Stimulated activated naive CD8-positive, alpha-beta T cell treated with anti-CD3 and anti-CD28 coated beads, Interleukin-15, amount 100 ng/mL, for 72 hours (primary cell): ENCODE results near the gene KCNH1.
A peak's percentile ranks its signal among the peaks of the same experiment; 100 is the strongest.

Experiments used
- ATAC-seq: fragments of 150-1000 bp; cut with Tn5 transposase; 2 replicates; pipeline ENCODE4 v1.10.0; 2021; ENCODE audit warnings: mild to moderate bottlenecking, moderate library complexity
- DNase-seq, 2 donors: peaks; one replicate each; pipeline ENCODE4 v3.0.0; 2021 to 2022
- H3K27ac Mint-ChIP-seq, 2 donors: one replicate each; pipeline ENCODE4 v1.8.0; 2022; ENCODE audit warnings: mild to moderate bottlenecking in 2 of 2, mixed read lengths in 2 of 2, moderate library complexity in 2 of 2
- H3K27me3 Mint-ChIP-seq: one replicate; pipeline ENCODE4 v1.8.0; 2022; ENCODE audit warnings: mixed read lengths
- H3K4me1 Mint-ChIP-seq: one replicate; pipeline ENCODE4 v1.8.0; 2022; ENCODE audit warnings: mild to moderate bottlenecking, mixed read lengths
- H3K4me3 Mint-ChIP-seq, 2 donors: one replicate each; pipeline ENCODE4 v1.8.0; 2022; ENCODE audit warnings: mild to moderate bottlenecking in 2 of 2, mixed read lengths in 2 of 2, moderate library complexity in 1 of 2
- H3K9me3 Mint-ChIP-seq, 2 donors: one replicate each; pipeline ENCODE4 v1.8.0; 2022; ENCODE audit warnings: mixed read lengths in 2 of 2

Gene KCNH1

GRCh38 chr1:211133836-211134669 is at the start of gene KCNH1:
KCNH1 (minus strand) TSS chr1:211134148; CDS start chr1:211133945, 203 bp downstream.
- H3K4me1 Mint-ChIP-seq: peaks cover 9% of the 10 kb centered on the region
- ATAC-seq (peak; percentile 95), DNase-seq (peak; percentile 89 to 93)
- H3K9me3 Mint-ChIP-seq: no peaks in the 10 kb centered on the region
- peak within 1 kb of the TSS; percentile 68 to 79 for H3K4me3 Mint-ChIP-seq
- peak within 1 kb of the TSS; percentile 38 to 84 for H3K27ac Mint-ChIP-seq
- peaks cover 66% of the 10 kb centered on the region for H3K27me3 Mint-ChIP-seq

GRCh38 chr1:211182746-211183145 is 48.8 kb upstream of the KCNH1 start:
- no peak for ATAC-seq
- Mint-ChIP-seq H3K27ac (no peak overlapping the region), H3K9me3 (no peaks in the 10 kb centered on the region), H3K4me3 (no peak overlapping the region), H3K4me1 (peaks cover 11% of the 10 kb centered on the region), H3K27me3 (no peaks in the 10 kb centered on the region)
- no peak for DNase-seq

- H3K9me3 Mint-ChIP-seq: peaks cover 4 to 14% of the 10 kb centered on the region in 2 donors
- H3K27ac Mint-ChIP-seq: no peak overlapping the region
- no peak overlapping the region for H3K4me3 Mint-ChIP-seq
- DNase-seq (no peak), ATAC-seq (no peak)
- H3K27me3 Mint-ChIP-seq: peaks cover 7% of the 10 kb centered on the region
- H3K4me1 Mint-ChIP-seq: no peaks in the 10 kb centered on the region
These were observed 40.4 kb upstream of the KCNH1 start for GRCh38 chr1:211174375-211174774.

GRCh38 chr1:211172657-211173056 is 38.7 kb upstream of the KCNH1 start:
- H3K4me3 Mint-ChIP-seq: no peak overlapping the region
- H3K27ac Mint-ChIP-seq: no peak overlapping the region
- peaks cover 17 to 20% of the 10 kb centered on the region in 2 donors for H3K9me3 Mint-ChIP-seq
- DNase-seq (no peak), ATAC-seq (no peak)
- peaks cover 7% of the 10 kb centered on the region for H3K27me3 Mint-ChIP-seq
- H3K4me1 Mint-ChIP-seq: no peaks in the 10 kb centered on the region

GRCh38 chr1:211169353-211169752 is 35.4 kb upstream of the KCNH1 start:
- DNase-seq (no peak), ATAC-seq (no peak)
- no peak overlapping the region for H3K27ac Mint-ChIP-seq
- H3K4me3 Mint-ChIP-seq: no peak overlapping the region
- peaks cover 16% of the 10 kb centered on the region for H3K27me3 Mint-ChIP-seq
- no peaks in the 10 kb centered on the region for H3K4me1 Mint-ChIP-seq
- peaks cover 20 to 25% of the 10 kb centered on the region in 2 donors for H3K9me3 Mint-ChIP-seq

GRCh38 chr1:211158866-211159265 is 24.9 kb upstream of the KCNH1 start:
- H3K27me3 Mint-ChIP-seq: peaks cover 9% of the 10 kb centered on the region
- H3K9me3 Mint-ChIP-seq: peaks cover 17 to 24% of the 10 kb centered on the region in 2 donors
- DNase-seq: no peak
- no peak overlapping the region for H3K27ac Mint-ChIP-seq
- H3K4me3 Mint-ChIP-seq: no peak overlapping the region
- no peaks in the 10 kb centered on the region for H3K4me1 Mint-ChIP-seq
- ATAC-seq: no peak

GRCh38 chr1:211155040-211155439 is 21.1 kb upstream of the KCNH1 start:
- Mint-ChIP-seq H3K4me3 (no peak overlapping the region), H3K9me3 (peaks cover 17 to 21% of the 10 kb centered on the region in 2 donors), H3K4me1 (no peaks in the 10 kb centered on the region)

GRCh38 chr1:211153932-211154331 is 20.0 kb upstream of the KCNH1 start:
- Mint-ChIP-seq H3K9me3 (peaks cover 16 to 20% of the 10 kb centered on the region in 2 donors), H3K4me1 (no peaks in the 10 kb centered on the region), H3K4me3 (no peak overlapping the region), H3K27ac (no peak overlapping the region), H3K27me3 (no peaks in the 10 kb centered on the region)
- ATAC-seq: no peak
- DNase-seq: no peak

More at GRCh38 chr1:211155040-211155439, 21.1 kb upstream of the KCNH1 start:
- H3K27me3 Mint-ChIP-seq: no peaks in the 10 kb centered on the region
- DNase-seq: no peak
- H3K27ac Mint-ChIP-seq: no peak overlapping the region
- ATAC-seq: no peak

GRCh38 chr1:211148366-211148765 is 14.4 kb upstream of the KCNH1 start:
- H3K27me3 Mint-ChIP-seq: peaks cover 7% of the 10 kb centered on the region
- H3K4me1 Mint-ChIP-seq: no peaks in the 10 kb centered on the region
- DNase-seq (no peak), ATAC-seq (no peak)
- H3K9me3 Mint-ChIP-seq: peaks cover 0 to 4% of the 10 kb centered on the region in 2 donors
- no peak overlapping the region for H3K4me3 Mint-ChIP-seq
- H3K27ac Mint-ChIP-seq: no peak overlapping the region

GRCh38 chr1:211145944-211146343 is 12.0 kb upstream of the KCNH1 start:
- peaks cover 0 to 4% of the 10 kb centered on the region in 2 donors for H3K9me3 Mint-ChIP-seq
- no peak overlapping the region for H3K4me3 Mint-ChIP-seq
- DNase-seq (no peak), ATAC-seq (no peak)
- H3K27ac Mint-ChIP-seq: no peak overlapping the region
- no peaks in the 10 kb centered on the region for H3K4me1 Mint-ChIP-seq
- peaks cover 21% of the 10 kb centered on the region for H3K27me3 Mint-ChIP-seq

GRCh38 chr1:211135342-211135950 is 1.5 kb upstream of the KCNH1 start:
- no peak overlapping the region for H3K4me3 Mint-ChIP-seq
- H3K9me3 Mint-ChIP-seq: no peaks in the 10 kb centered on the region
- H3K27ac Mint-ChIP-seq: no peak overlapping the region
- ATAC-seq: no peak
- peaks cover 9% of the 10 kb centered on the region for H3K4me1 Mint-ChIP-seq
- DNase-seq: peak in 1 of 2 donors; percentile 2
- H3K27me3 Mint-ChIP-seq: peaks cover 80% of the 10 kb centered on the region

GRCh38 chr1:211133393-211133835 is 534 bp downstream of the KCNH1 start:
- H3K4me1 Mint-ChIP-seq: peaks cover 9% of the 10 kb centered on the region
- peaks cover 60% of the 10 kb centered on the region for H3K27me3 Mint-ChIP-seq
- no peaks in the 10 kb centered on the region for H3K9me3 Mint-ChIP-seq
- ATAC-seq (peak; percentile 49), DNase-seq (peak in 1 of 2 donors; percentile 1)
- H3K4me3 Mint-ChIP-seq: peak overlapping the region; percentile 68 to 79
- no peak overlapping the region for H3K27ac Mint-ChIP-seq

GRCh38 chr1:211132721-211133392 is 1.1 kb downstream of the KCNH1 start:
- Mint-ChIP-seq H3K9me3 (no peaks in the 10 kb centered on the region), H3K27ac (no peak overlapping the region), H3K27me3 (peaks cover 54% of the 10 kb centered on the region), H3K4me1 (peaks cover 9% of the 10 kb centered on the region), H3K4me3 (peak overlapping the region in 1 of 2 donors; percentile 79)
- ATAC-seq: no peak
- DNase-seq: no peak

GRCh38 chr1:211129776-211130175 is 4.2 kb downstream of the KCNH1 start:
- DNase-seq (no peak), ATAC-seq (no peak)
- Mint-ChIP-seq H3K4me1 (peaks cover 7% of the 10 kb centered on the region), H3K27me3 (peaks cover 34% of the 10 kb centered on the region), H3K9me3 (no peaks in the 10 kb centered on the region), H3K27ac (no peak overlapping the region), H3K4me3 (no peak overlapping the region)

- Mint-ChIP-seq H3K27me3 (peaks cover 17% of the 10 kb centered on the region), H3K27ac (no peak overlapping the region), H3K4me3 (no peak overlapping the region), H3K9me3 (no peaks in the 10 kb centered on the region), H3K4me1 (no peaks in the 10 kb centered on the region)
- ATAC-seq (no peak), DNase-seq (no peak)
These were observed 6.8 kb downstream of the KCNH1 start for GRCh38 chr1:211127166-211127565.

- Mint-ChIP-seq H3K4me1 (no peaks in the 10 kb centered on the region), H3K4me3 (no peak overlapping the region), H3K9me3 (no peaks in the 10 kb centered on the region), H3K27ac (no peak overlapping the region), H3K27me3 (peaks cover 16% of the 10 kb centered on the region)
- ATAC-seq (no peak), DNase-seq (no peak)
These were observed 7.3 kb downstream of the KCNH1 start for GRCh38 chr1:211126622-211127021.
